ENCODE results near the gene ATP5MC2. TPM values are rescaled to one million over a fixed set of nuclear protein-coding genes. Genes with fewer than 3 reads are reported as not detected.

The ATP5MC2 gene
- total and polyA plus RNA-seq, 2 of the 4 experiments (the other 2 are of a cell fraction) = 309 to 361 TPM

GRCh38 chr12:53688134-53688533, 12.3 kb upstream of the ATP5MC2 start:
- POLR2A ChIA-PET (ENCODE audit: unreplicated experiment) = no interaction called here
- Histone ChIP-seq H4K20me1 (ENCODE audit: insufficient read depth, low read length) (no peaks in the 10 kb centered on the region), H3K14ac (replicated peaks; ENCODE audit: low read depth, low read length) (no peak overlapping the region), H3K4ac (ENCODE audit: low read depth, low read length) (no peak overlapping the region), H2BK5ac (ENCODE audit: low read depth, low read length, poor library complexity, severe bottlenecking) (no peak overlapping the region), H3K36me3 (ENCODE audit: control insufficient read depth, insufficient read depth, low read length) (no peaks in the 10 kb centered on the region), H3K9me1 (ENCODE audit: insufficient read depth, low read length) (no peaks in the 10 kb centered on the region), H4K5ac (ENCODE audit: low read depth, low read length) (no peak overlapping the region), H3K18ac (ENCODE audit: low read depth, low read length) (no peak overlapping the region), H2AFZ (replicated peaks; ENCODE audit: low read length, poor library complexity) (no peak overlapping the region), H3K9me3 (ENCODE audit: control insufficient read depth, insufficient read depth, low read length) (no peaks in the 10 kb centered on the region; the same call in 1 of the 2 replicates), H3K4me3 (ENCODE audit: insufficient read depth, low read depth, low read length) (no peak overlapping the region), H2AK5ac (ENCODE audit: low read depth, low read length) (no peak overlapping the region), H3K9ac (ENCODE audit: low read depth, low read length) (no peak overlapping the region), H2BK120ac (ENCODE audit: low read depth, low read length) (no peak overlapping the region), H4K8ac (ENCODE audit: low read depth in 2 of 2, low read length in 2 of 2) (no peak overlapping the region), H2AK9ac (replicated peaks; ENCODE audit: low read depth, low read length, poor library complexity) (no peak overlapping the region), H3K56ac (ENCODE audit: extremely low read depth, insufficient read depth, low read length) (no peak overlapping the region), H3K23ac (ENCODE audit: low read depth, low read length) (no peak overlapping the region), H4K91ac (ENCODE audit: insufficient read depth, low read depth, low read length) (no peak overlapping the region), H2BK20ac (ENCODE audit: low read depth, low read length) (no peak overlapping the region), H3K4me1 (ENCODE audit: control insufficient read depth, insufficient read depth, low read length) (no peaks in the 10 kb centered on the region), H3K27ac (ENCODE audit: insufficient read depth, low read length) (no peak overlapping the region), H2BK15ac (ENCODE audit: low read depth, low read length) (no peak overlapping the region), H3K79me1 (ENCODE audit: low read depth in 1 of 2, low read length in 2 of 2) (no peaks in the 10 kb centered on the region), H3K27me3 (ENCODE audit: control insufficient read depth, insufficient read depth, low read length) (peaks cover 17% of the 10 kb centered on the region), H3K4me2 (ENCODE audit: low read depth, low read length) (no peak overlapping the region)
- dilution Hi-C loops (cut with HindIII; ENCODE audit: low sequenced_read_pairs, unreplicated experiment) (no loop called here), in situ Hi-C loops (cut with MboI; ENCODE audit: low sequenced_read_pairs) (no loop called here), intact Hi-C loops (cut with micrococcal nuclease) (no loop called here)
- 83% methylated on average over 1 of the region's 4 CpGs; no CpG with 5 or more reads in 1 of the 2 experiments for WGBS, 2 experiments (ENCODE audit: extremely low coverage in 2 of 2, insufficient read length in 1 of 2)
- CTCF ChIA-PET = interaction anchor here (1.7 kb wide), 1 partner anchor 12 kb away, joined by 5 read pairs; the partner anchor contains the start of gene ATP5MC2
- ATAC-seq (ENCODE audit: low read depth) = no peak
- no peak for DNase-seq
- TF ChIP-seq RFX5 (IDR thresholded peaks at IDR 0.05; ENCODE audit: low read depth, low read length) (no peak), MAFK (IDR thresholded peaks at IDR 0.05; ENCODE audit: low read depth, low read length) (no peak), RCOR1 (IDR thresholded peaks at IDR 0.05; ENCODE audit: insufficient replicate concordance, low read length) (no peak), SMC3 (IDR thresholded peaks at IDR 0.05; ENCODE audit: low read depth, low read length) (no peak), ELK1 (IDR thresholded peaks at IDR 0.05; ENCODE audit: borderline replicate concordance, low read depth, low read length) (no peak), CEBPB (IDR thresholded peaks at IDR 0.05; ENCODE audit: low read depth, low read length) (no peak)
- no TSS peak for BruUV-seq (replicated peaks)
